HG02884 (cell line): ENCODE measurements around the gene RNU1-3.
"Not testable (repeated sequence)": the region's sequence is repeated elsewhere in the genome, so short reads cannot be mapped to it uniquely, and the experiment has no call there.

ENCODE experiments used
- ATAC-seq: cut with Tn5 transposase; IDR thresholded peaks from one replicate; pipeline ENCODE4 v1.9.1; 2021; ENCODE audit warnings: mild to moderate bottlenecking, moderate library complexity; ENCODE audit not compliant: unreplicated experiment

RNU1-3 gene

GRCh38 chr1:16658234-16658633 lies 8.5 kb downstream of the RNU1-3 start:
- not testable (repeated sequence) for ATAC-seq

GRCh38 chr1:16656981-16657683 lies 9.6 kb downstream of the RNU1-3 start:
- ATAC-seq: not testable (repeated sequence)

- not testable (repeated sequence) for ATAC-seq
Measured at GRCh38 chr1:16656574-16656973, 10.2 kb downstream of the RNU1-3 start.

- not testable (repeated sequence) for ATAC-seq
Measured at GRCh38 chr1:16651560-16651959, 15.2 kb downstream of the RNU1-3 start.

GRCh38 chr1:16649960-16650359 lies 16.8 kb downstream of the RNU1-3 start:
- not testable (repeated sequence) for ATAC-seq

GRCh38 chr1:16649390-16649789 lies 17.4 kb downstream of the RNU1-3 start:
- ATAC-seq: not testable (repeated sequence)

- not testable (repeated sequence) for ATAC-seq
Measured at GRCh38 chr1:16648756-16649155, 18.0 kb downstream of the RNU1-3 start.

- ATAC-seq: not testable (repeated sequence)
Measured at GRCh38 chr1:16648250-16648649, 18.5 kb downstream of the RNU1-3 start.

- not testable (repeated sequence) for ATAC-seq
Measured at GRCh38 chr1:16647179-16648176, 19.3 kb downstream of the RNU1-3 start.

GRCh38 chr1:16646716-16647115 lies 20.0 kb downstream of the RNU1-3 start:
- ATAC-seq: not testable (repeated sequence)

- not testable (repeated sequence) for ATAC-seq
Measured at GRCh38 chr1:16646061-16646664, 20.6 kb downstream of the RNU1-3 start.

- not testable (repeated sequence) for ATAC-seq
Measured at GRCh38 chr1:16645271-16646060, 21.3 kb downstream of the RNU1-3 start.

GRCh38 chr1:16644482-16645270 lies 22.1 kb downstream of the RNU1-3 start:
- peak; percentile 69 for ATAC-seq

- ATAC-seq: peak; percentile 37
Measured at GRCh38 chr1:16644193-16644481, 22.6 kb downstream of the RNU1-3 start.

- ATAC-seq: not testable (repeated sequence)
Measured at GRCh38 chr1:16643476-16644192, 23.1 kb downstream of the RNU1-3 start.

- not testable (repeated sequence) for ATAC-seq
Measured at GRCh38 chr1:16643001-16643411, 23.7 kb downstream of the RNU1-3 start.

- not testable (repeated sequence) for ATAC-seq
Measured at GRCh38 chr1:16642025-16642966, 24.5 kb downstream of the RNU1-3 start.
